Astrocyte (in vitro differentiated cells and primary cell): ENCODE data around the gene CNTNAP5.

ENCODE experiments used
- CTCF ChIP-seq: IDR thresholded peaks from 2 replicates; pipeline ENCODE4 v1.5.1; 2011; ENCODE audit warnings: low read depth, mild to moderate bottlenecking, inconsistent platforms, low read length, moderate library complexity; ENCODE audit not compliant: insufficient read depth
- EZH2 ChIP-seq: IDR thresholded peaks from 2 replicates; pipeline ENCODE4 v1.6.1; 2012; ENCODE audit warnings: mild to moderate bottlenecking, low read length, inconsistent platforms; ENCODE audit not compliant: insufficient read depth

GRCh38 chr2:124534028-124534427, 508.9 kb downstream of the CNTNAP5 start:
- TF ChIP-seq CTCF (no peak), EZH2 (no peak)
